Right kidney (tissue), 1 donor: ENCODE data around the gene IMMP1L.

ENCODE experiments used
- DNase-seq: peaks from one replicate; pipeline ENCODE4 v3.0.0-alpha.2; 2016

IMMP1L gene

DNA sequence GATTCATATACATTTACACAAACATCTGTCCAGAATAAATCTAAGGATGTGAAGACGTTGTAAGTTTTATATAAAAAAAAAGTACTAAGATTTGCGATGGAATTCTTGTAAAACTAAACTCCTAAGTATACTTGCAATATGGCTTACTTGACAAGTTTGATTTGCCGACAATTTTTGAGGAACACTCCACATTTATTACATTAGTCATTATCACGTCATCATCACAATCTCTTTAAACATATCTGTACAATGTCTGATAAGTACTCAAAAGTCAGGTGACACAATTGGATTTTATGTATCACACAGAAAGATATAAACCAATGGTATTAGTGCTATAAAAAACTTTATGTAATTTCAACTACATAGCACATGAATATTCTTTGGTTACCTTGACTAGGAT lies 30.4 kb downstream of the IMMP1L start:
- no peak for DNase-seq

DNA sequence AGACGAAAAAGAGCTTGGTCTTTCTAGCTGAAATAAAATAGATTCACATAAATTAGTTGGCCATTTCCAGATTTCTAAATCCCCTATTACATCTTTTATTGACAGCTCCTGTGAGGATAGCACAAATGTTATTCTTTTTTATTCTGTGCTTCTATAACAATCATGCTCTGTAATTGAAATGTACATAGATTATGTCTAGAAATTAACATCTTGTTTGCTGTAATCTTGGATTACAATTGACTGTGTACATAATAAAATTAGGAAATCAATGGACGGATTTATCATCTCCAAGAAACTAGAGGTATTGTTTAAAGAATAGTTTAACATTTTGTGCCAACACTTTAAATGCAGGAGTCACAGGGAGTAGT lies 31.2 kb downstream of the IMMP1L start:
- no peak for DNase-seq

DNA sequence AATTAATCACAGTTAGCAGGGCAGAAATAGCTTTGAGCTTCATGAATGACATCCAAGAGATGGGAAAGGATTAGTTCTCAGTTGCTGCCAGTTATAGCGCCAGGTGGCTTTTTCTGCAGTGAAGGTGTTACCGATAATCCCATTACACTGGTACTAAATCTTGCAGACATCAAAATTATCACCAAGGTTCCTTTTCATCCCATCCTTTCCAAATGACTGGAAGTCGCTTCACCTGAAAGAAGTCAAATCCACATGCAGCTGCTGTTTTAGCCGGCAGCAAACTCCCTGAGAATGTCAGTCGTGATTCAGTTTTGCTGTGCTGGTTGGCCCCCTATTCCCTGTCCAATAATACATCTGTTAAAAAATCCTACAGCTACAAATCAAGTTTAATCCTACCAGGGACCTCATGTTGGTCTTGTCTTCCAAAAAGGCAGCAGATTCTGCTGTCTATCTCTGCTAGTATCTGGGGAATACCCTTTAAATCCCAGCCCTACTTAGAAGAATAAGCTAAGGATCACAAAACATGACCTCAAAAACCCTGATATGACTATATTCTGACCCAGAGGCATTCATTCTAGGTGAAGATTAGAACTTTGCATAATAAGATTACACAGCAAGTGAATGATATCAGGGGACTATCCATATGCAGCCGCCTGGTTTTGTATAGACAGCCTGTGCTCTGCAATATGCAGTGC lies 31.7 kb downstream of the IMMP1L start:
- DNase-seq = no peak

DNA sequence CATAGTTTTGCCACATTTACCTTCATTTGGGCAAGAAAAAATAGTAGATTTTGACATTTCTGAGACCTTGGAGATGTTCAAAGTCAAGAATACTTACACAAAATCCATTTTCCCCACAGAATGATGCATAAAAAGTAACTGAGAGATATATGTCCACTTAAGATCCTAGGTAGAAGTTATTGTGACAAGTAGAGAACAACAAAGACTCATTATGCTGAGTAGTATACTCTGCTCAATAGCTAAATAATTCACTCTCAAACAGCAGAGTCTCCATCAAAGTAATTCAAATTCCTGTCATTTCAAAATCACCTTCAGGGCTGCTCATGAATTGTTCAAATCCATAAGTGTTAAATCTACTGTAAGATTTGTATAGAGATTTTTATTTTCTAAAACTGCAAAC lies 35.3 kb downstream of the IMMP1L start:
- DNase-seq = no peak

- no peak for DNase-seq
Observed at GRCh38 chr11:31464436-31464835, 45.0 kb downstream of the IMMP1L start.

- no peak for DNase-seq
Observed at GRCh38 chr11:31455177-31455576, 54.2 kb downstream of the IMMP1L start.

DNA sequence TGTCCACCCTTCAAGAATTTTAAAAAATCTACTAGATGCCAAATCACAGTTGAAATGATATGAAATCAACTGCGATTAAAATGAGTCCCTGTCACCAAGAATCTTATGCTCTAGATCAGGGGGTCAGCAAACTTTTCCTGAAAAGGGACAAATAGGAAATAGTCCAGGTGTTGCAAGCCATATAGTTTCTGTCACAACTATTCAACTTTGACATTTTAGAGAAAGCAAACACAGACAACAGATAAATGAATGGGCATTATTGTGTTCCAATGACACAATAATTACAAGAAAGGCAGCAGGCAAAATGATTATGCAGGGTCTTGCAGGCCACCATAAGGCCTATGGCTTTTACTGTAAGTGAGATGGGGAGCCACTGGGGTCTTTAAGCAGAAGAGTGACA lies 58.6 kb downstream of the IMMP1L start:
- no peak for DNase-seq

DNA sequence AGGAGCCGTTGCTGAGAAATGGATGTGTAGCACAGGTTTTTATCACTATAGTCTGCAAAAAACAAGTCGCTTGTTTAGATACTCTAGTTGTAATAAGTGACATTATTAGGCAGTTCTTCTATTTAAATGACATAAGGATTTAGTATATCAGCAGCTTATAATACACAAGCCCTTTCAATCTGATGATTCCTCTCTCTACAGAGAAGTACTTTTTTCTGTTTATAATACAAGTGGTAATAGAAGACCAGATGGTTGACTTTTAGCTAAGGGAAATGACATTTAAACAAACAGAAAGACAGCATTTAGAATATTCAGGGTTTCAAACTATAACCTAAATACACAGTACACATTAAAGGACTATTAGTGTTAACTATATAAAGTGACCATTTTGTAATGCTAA lies 60.4 kb downstream of the IMMP1L start:
- no peak for DNase-seq

GRCh38 chr11:31445621-31446020 lies 63.8 kb downstream of the IMMP1L start:
- no peak for DNase-seq

DNA sequence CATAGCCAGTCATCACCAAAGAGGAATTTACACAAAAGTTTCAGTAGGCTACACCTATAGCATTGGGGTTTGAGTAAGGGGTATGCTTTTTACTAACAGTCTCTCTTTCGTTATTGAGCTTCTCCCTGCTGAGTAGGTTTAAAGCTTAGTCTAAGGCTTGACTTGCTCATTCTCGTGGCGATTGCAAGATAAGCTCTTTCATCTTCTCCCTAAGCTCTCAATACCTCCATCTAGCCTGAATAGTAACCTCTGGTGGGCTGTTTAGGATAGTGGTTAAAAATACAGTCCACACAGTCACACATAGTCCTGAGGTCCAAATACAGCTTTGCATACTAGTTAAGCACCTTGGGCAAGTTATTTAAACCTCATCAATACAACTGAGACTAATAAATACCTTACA lies 65.6 kb downstream of the IMMP1L start:
- DNase-seq = no peak

DNA sequence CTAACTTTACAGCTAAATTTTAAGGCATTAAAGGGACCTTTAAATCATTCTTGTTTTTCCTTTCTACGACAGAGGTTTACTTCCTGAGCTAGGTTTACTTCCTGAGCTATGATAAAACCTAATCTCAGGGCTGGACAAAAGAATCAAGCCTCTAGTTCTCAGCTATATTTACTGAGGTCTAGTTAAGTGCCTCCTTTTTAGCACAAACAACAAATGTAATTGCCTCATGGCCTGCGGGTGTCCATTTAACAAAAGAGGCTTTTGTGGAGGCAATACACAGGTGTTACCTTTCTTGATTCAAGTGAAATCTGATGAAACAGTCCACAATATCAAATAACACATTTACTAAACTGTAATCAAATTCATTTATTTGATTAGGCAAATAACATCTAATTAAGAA lies 67.3 kb downstream of the IMMP1L start:
- no peak for DNase-seq

- DNase-seq = no peak
Observed at GRCh38 chr11:31441296-31441695, 68.1 kb downstream of the IMMP1L start.

DNA sequence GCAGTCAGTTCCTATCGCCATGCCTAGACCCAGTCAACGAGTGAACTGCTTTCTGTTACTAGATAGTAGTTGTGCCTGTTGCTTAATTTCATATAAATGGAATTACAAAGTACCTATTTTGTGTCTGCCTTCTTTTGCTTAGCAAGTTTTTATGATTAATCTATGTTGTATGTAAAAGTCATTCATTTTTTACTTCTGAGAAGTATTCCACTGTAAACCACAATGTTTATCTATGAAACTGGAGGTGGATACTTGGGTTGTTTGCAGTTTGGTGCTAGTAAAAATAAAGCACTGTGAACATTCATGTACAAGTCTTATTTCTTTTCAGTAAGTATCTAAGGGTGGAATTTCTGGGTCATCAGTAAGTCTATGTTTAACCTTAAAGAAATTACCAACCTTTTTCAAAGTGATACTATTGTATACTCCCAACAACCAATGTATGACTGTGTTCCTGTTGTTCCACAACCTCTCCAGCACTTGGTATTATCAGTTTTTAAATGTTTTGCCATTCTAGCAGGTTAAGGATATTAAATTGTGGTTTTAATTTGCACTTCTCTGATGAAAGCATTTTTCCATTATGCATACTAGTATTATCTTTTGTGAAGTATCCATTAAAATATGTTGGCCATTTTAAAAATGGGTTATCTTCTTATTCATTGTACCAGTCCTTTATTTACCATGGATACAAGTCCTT lies 71.5 kb downstream of the IMMP1L start:
- DNase-seq = no peak

DNA sequence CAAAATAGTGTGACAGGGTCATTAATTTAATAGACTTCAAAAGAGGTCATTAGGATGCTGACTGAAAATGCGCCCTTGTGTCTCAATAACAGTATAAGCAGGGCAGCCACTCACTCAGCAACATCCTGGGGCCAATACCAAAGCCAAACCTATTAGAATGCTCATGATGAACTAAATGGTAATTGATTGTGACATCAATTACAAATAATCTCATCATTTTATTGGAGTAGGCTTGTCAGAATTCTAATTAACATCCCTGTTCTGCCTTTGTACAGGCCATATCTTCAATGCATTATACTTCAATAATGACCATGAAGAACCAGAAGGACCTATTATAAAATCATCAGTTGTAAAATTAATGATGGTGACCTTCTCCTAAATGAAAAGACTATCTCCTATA lies 75.6 kb downstream of the IMMP1L start:
- no peak for DNase-seq

DNA sequence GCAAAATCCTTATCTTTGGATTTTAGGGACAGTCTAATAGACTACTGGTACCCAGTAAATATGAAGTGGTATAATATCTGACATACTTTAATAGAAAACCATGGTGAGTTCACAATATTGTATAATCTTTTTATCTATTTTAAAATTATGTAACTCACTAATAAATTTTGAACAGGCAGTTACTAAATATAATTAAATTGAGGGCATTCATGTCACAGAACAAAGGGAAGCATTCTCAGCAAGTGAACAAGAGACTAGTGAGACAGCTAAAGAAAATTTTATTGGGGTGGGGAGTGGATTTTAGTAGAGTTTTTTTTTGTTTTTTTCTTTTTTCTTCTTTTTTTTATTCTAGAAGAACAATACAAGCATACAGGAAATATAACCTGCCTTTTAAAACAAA lies 84.8 kb downstream of the IMMP1L start:
- no peak for DNase-seq

DNA sequence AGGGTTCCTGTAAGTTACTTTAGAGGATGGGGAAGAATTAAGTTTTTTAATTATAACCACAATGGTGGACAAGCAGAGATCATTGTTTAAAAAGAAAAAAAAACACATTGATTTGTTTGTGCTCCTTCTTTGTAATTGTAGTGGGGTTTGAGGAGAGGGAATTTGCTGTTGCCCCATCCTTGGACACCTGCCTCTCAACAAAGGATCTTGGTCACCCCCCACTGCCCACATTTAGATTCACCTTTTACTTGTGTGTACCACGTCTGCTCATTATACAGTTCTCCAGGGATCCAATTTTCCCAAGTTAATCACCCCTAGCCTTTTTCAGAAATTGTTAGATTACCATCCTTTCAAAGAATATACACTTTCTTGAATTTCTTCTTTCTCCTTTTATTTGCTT lies 86.7 kb downstream of the IMMP1L start:
- DNase-seq = no peak

GRCh38 chr11:31421820-31422219 lies 87.6 kb downstream of the IMMP1L start:
- DNase-seq = no peak

DNA sequence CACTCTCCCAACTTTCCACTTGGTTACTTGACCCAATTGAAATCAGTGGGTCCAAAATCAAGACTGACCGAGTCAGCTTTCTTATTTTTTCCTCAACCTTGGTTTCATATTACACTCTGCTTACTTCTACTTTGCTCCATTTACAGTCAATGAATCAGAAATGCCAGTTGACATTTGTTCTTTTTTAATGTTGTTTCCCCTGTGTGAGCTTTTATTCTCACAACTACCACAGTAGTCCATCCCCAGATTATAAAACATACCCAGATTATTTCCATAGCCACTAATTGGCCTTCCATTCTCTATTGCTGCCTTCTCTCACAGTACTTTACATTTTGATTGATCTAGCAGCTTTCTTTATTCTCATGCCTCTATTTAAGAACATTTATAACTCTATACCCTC lies 89.8 kb downstream of the IMMP1L start:
- no peak for DNase-seq

GRCh38 chr11:31419138-31419537 lies 90.3 kb downstream of the IMMP1L start:
- DNase-seq = no peak

- no peak for DNase-seq
Observed at GRCh38 chr11:31417816-31418215, 91.6 kb downstream of the IMMP1L start.

DNA sequence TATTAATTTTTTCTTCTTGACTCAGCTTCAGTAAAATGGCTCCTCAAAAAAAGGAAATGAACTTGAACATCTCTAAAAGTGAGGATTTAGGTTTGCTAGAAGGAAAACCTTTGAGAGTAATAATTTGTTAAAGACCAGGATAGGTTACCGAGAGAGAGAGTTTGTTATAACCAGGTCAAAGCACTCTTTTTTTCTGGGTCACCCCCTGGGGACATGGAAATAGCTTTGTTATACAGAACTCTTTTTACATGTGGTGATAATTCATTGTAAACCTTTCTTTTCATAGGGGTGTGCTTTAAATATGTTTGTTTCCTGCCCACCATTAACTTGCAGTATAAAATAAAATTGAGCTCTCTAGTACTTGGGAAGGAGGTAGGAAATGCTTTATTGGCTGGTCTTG lies 92.1 kb downstream of the IMMP1L start:
- no peak for DNase-seq

DNA sequence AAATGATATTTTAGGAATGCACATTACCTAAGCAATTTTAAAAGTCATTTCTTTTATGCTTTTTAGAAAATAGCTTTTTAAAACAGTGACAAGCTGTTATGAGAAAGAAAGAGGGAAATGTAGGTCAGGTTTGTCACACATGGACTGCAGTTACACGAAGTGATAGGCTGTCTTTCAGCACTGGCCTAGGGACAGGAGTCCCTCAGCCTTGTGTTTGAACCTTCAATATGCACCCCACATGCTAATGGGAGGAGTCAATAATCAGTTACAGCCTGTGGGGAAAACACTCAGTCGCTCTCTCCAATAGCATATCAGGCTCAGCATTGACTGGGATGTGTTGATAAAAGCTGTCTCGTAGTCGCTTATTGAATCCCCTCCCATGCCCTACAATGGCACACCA lies 94.0 kb downstream of the IMMP1L start:
- no peak for DNase-seq

DNA sequence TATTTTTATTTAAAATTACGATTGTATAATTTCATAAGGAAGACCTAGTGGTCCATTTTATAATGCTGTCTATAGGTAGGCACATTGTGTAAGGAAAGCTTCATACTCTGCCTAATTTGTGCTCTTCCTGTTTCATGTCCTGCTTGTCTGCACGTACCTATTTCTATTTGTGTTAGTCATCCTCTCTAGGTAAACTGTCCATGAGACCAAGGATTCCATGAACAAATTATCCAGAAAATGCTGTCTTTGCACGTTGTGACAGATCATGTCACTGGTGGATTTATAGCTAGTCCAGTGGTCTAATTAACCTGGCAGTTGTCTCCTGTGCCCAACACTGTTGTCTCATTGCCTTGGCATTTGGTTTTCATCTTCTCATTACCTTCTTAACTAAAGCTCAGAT lies 95.1 kb downstream of the IMMP1L start:
- DNase-seq = no peak

- no peak for DNase-seq
Observed at GRCh38 chr11:31412946-31413345, 96.5 kb downstream of the IMMP1L start.

DNA sequence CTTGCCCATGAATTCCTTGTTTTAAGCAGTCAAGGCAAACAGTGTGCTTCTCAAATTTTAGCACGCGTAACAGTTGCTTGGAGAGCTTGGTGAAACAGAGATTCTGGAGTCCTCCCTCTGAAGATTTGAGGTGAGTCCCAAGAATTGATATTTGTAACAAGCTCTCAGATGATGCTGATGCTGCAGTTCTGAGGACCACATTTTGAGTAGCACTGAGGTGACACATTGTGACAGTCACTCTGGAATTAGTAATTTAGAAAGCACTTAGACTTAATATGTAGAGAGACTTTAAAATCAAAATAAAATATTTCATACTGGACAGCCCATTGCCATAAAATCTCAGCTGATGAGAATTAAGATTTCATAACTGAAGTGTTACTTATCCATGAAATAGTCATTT lies 101.2 kb downstream of the IMMP1L start:
- no peak for DNase-seq
